Activated naive CD8-positive, alpha-beta T cell treated with anti-CD3 and anti-CD28 coated beads, Interleukin-2, amount 10 ng/mL, durations not matched to agents 7 days and 5 days (primary cell): ENCODE measurements around the gene GNLY. TPM values are rescaled to one million over a fixed set of nuclear protein-coding genes. Genes with fewer than 3 reads are reported as not detected.

ENCODE experiments used
- ATAC-seq: fragments of 150-1000 bp; cut with Tn5 transposase; one replicate; pipeline ENCODE4 v1.10.0; 2021; ENCODE audit warnings: low read depth, moderate library complexity
- POLR2A ChIA-PET: fragments of 350-600 bp; sonication (Branson Sonifier 250); formaldehyde crosslinking; loops from one replicate; lab custom pipeline; 2021; ENCODE audit warnings: antibody characterized with exemption; lab: Charles Lee
- DNase-seq: peaks from one replicate; pipeline ENCODE4 v3.0.0; 2021
- H3K27ac Mint-ChIP-seq: one replicate; pipeline ENCODE4 v1.8.0; 2022; ENCODE audit warnings: mild to moderate bottlenecking, mixed read lengths
- H3K27me3 Mint-ChIP-seq: one replicate; pipeline ENCODE4 v1.8.0; 2022; ENCODE audit warnings: mild to moderate bottlenecking, moderate library complexity, mixed read lengths
- H3K36me3 Mint-ChIP-seq: one replicate; pipeline ENCODE4 v1.8.0; 2021; ENCODE audit warnings: mild to moderate bottlenecking, mixed read lengths
- H3K4me1 Mint-ChIP-seq: one replicate; pipeline ENCODE4 v1.8.0; 2021; ENCODE audit warnings: mixed read lengths
- H3K4me3 Mint-ChIP-seq: one replicate; pipeline ENCODE4 v1.8.0; 2022; ENCODE audit warnings: mild to moderate bottlenecking, moderate library complexity, mixed read lengths
- H3K9me3 Mint-ChIP-seq: one replicate; pipeline ENCODE4 v1.8.0; 2021; ENCODE audit warnings: mixed read lengths
- total RNA-seq, 2 experiments: library from RNA; stranded (reverse); gene quantifications; one replicate each; pipeline ENCODE4 v1.2.3, GENCODE V29; 2021

The GNLY gene
- total RNA-seq, 2 experiments from 2014 or later, result 22.0 to 27.5 TPM

- Mint-ChIP-seq H3K4me3 (peak overlapping the region; percentile 66), H3K4me1 (peaks cover 19% of the 10 kb centered on the region), H3K36me3 (no peaks in the 10 kb centered on the region), H3K9me3 (no peaks in the 10 kb centered on the region), H3K27ac (peak overlapping the region; percentile 73), H3K27me3 (peaks cover 17% of the 10 kb centered on the region)
- no peak for ATAC-seq
- no peak for DNase-seq
- POLR2A ChIA-PET, result interaction anchor here (0.6 to 3.9 kb wide), 4 partner anchors 16 to 74 kb away, joined by 3 to 15 read pairs (median 6); no protein-coding TSS in a partner anchor
Observed at GRCh38 chr2:85681372-85681763, 12.8 kb upstream of the GNLY start.

- Mint-ChIP-seq H3K4me1 (peaks cover 19% of the 10 kb centered on the region), H3K4me3 (peak overlapping the region; percentile 66), H3K36me3 (no peaks in the 10 kb centered on the region), H3K27me3 (peaks cover 21% of the 10 kb centered on the region), H3K9me3 (no peaks in the 10 kb centered on the region), H3K27ac (peak overlapping the region; percentile 73)
- POLR2A ChIA-PET, result interaction anchor here (0.6 to 3.9 kb wide), 4 partner anchors 16 to 74 kb away, joined by 3 to 15 read pairs (median 6); no protein-coding TSS in a partner anchor
- DNase-seq (no peak), ATAC-seq (no peak)
Observed at GRCh38 chr2:85681776-85682175, 12.4 kb upstream of the GNLY start.

- H3K4me3 Mint-ChIP-seq, result no peak overlapping the region
- POLR2A ChIA-PET, result interaction anchor here (3.9 kb wide), 1 partner anchor 22 kb away, joined by 15 read pairs; no protein-coding TSS in a partner anchor
- no peak for ATAC-seq
Observed at GRCh38 chr2:85682378-85682777, 11.8 kb upstream of the GNLY start.

GRCh38 chr2:85684380-85684779, 9.8 kb upstream of the GNLY start:
- H3K36me3 Mint-ChIP-seq, result no peaks in the 10 kb centered on the region
- POLR2A ChIA-PET, result no interaction called here

More at GRCh38 chr2:85682378-85682777, 11.8 kb upstream of the GNLY start:
- H3K27me3 Mint-ChIP-seq, result peaks cover 22% of the 10 kb centered on the region
- no peak overlapping the region for H3K27ac Mint-ChIP-seq
- H3K4me1 Mint-ChIP-seq, result peaks cover 19% of the 10 kb centered on the region
- no peaks in the 10 kb centered on the region for H3K9me3 Mint-ChIP-seq
- no peaks in the 10 kb centered on the region for H3K36me3 Mint-ChIP-seq
- DNase-seq, result no peak

GRCh38 chr2:85684806-85685205, 9.4 kb upstream of the GNLY start:
- Mint-ChIP-seq H3K27me3 (peaks cover 24% of the 10 kb centered on the region), H3K36me3 (no peaks in the 10 kb centered on the region), H3K27ac (no peak overlapping the region), H3K4me1 (peaks cover 16% of the 10 kb centered on the region), H3K4me3 (no peak overlapping the region), H3K9me3 (no peaks in the 10 kb centered on the region)
- POLR2A ChIA-PET, result no interaction called here
- ATAC-seq (no peak), DNase-seq (no peak)

More at GRCh38 chr2:85684380-85684779, 9.8 kb upstream of the GNLY start:
- Mint-ChIP-seq H3K9me3 (no peaks in the 10 kb centered on the region), H3K27me3 (peaks cover 24% of the 10 kb centered on the region), H3K27ac (no peak overlapping the region), H3K4me1 (peaks cover 16% of the 10 kb centered on the region), H3K4me3 (no peak overlapping the region)
- ATAC-seq, result no peak
- no peak for DNase-seq

GRCh38 chr2:85690932-85691331, 3.2 kb upstream of the GNLY start:
- Mint-ChIP-seq H3K27me3 (peaks cover 19% of the 10 kb centered on the region), H3K4me1 (peaks cover 11% of the 10 kb centered on the region), H3K4me3 (no peak overlapping the region), H3K36me3 (no peaks in the 10 kb centered on the region), H3K27ac (no peak overlapping the region), H3K9me3 (no peaks in the 10 kb centered on the region)
- ATAC-seq (no peak), DNase-seq (no peak)
- POLR2A ChIA-PET, result no interaction called here

GRCh38 chr2:85692039-85692645, 2.0 kb upstream of the GNLY start:
- no peaks in the 10 kb centered on the region for H3K9me3 Mint-ChIP-seq
- H3K27me3 Mint-ChIP-seq, result peaks cover 7% of the 10 kb centered on the region
- no peaks in the 10 kb centered on the region for H3K36me3 Mint-ChIP-seq
- H3K4me3 Mint-ChIP-seq, result no peak overlapping the region
- ATAC-seq (peak; percentile 25), DNase-seq (no peak)
- H3K4me1 Mint-ChIP-seq, result peaks cover 11% of the 10 kb centered on the region
- POLR2A ChIA-PET, result interaction anchor here (0.6 to 0.7 kb wide), 2 partner anchors 103 to 1115 kb away, joined by 3 read pairs; no protein-coding TSS in a partner anchor
- peak overlapping the region; percentile 20 for H3K27ac Mint-ChIP-seq

DNA sequence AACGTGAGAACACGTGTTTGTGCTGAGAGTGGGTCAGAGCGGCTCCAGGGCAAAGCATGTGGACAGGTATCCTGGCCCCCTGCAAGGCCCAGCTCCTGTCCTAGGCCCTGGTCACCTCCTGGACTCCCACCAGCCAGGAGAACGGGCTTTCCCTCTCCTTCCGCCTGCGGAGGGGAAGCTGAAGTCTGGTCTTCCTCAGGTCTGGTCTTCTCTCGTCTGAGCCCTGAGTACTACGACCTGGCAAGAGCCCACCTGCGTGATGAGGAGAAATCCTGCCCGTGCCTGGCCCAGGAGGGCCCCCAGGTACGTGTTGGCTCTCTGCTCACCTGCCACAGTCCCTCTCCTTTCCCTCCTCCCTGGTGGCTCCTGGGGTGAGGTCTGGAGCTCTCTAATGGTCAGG, 963 bp downstream of the GNLY start:
- H3K27ac Mint-ChIP-seq, result no peak overlapping the region
- no peak for DNase-seq
- H3K27me3 Mint-ChIP-seq, result no peaks in the 10 kb centered on the region
- ATAC-seq, result no peak
- no peaks in the 10 kb centered on the region for H3K36me3 Mint-ChIP-seq
- POLR2A ChIA-PET, result no interaction called here
- H3K4me3 Mint-ChIP-seq, result no peak overlapping the region
- no peaks in the 10 kb centered on the region for H3K9me3 Mint-ChIP-seq
- peaks cover 20% of the 10 kb centered on the region for H3K4me1 Mint-ChIP-seq

DNA sequence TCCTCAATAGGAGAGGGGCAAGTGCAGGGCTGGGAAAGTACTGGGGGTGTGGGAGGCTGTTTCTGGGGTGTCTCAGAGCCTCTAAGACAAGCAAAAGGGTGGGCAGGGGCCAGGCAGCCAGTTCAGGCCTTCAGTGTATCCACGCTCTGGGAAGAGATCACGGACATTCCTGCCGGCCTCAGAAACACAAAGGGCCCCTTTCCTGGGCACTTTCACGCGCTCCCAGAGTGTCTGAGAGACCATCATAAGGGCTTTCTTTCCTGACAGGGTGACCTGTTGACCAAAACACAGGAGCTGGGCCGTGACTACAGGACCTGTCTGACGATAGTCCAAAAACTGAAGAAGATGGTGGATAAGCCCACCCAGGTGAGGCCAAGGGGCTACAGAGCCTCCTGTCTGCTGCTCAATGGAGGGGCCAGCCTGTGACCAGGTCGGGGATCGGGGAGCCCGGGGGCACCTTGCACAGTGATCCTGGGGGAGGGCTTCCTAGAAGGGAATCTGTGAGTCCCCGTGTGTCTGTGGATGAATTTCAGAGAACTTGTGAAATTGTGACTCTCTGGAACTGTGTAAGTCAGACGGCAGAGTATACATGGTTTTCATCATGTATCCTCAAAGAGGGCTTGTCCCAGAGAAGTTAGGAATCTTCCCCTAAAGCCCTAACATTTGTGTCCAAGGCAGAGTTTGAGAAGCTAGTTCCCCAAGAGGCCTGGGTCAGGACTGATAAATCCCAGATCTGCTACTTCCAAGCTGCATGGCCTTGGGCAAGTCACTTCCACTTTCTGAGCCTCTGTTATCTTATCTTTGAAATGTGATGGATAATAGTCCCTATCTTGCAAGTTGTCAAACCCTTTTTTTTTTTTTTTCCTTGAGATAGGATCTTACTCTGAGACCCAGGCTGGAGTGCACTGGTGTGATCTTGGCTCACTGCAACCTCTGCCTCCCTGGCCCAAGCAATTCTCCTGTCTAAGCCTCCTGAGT, 1.8 kb downstream of the GNLY start:
- POLR2A ChIA-PET, result interaction anchor here (0.7 to 2.3 kb wide), 3 partner anchors 15 to 83 kb away, joined by 3 to 8 read pairs (median 6); no protein-coding TSS in a partner anchor
- Mint-ChIP-seq H3K27ac (no peak overlapping the region), H3K4me3 (no peak overlapping the region), H3K9me3 (no peaks in the 10 kb centered on the region), H3K36me3 (no peaks in the 10 kb centered on the region), H3K4me1 (peaks cover 18% of the 10 kb centered on the region), H3K27me3 (no peaks in the 10 kb centered on the region)
- DNase-seq (no peak), ATAC-seq (no peak)

- POLR2A ChIA-PET, result interaction anchor here (0.7 to 2.3 kb wide), 3 partner anchors 16 to 82 kb away, joined by 3 to 8 read pairs (median 6); no protein-coding TSS in a partner anchor
Observed at GRCh38 chr2:85697096-85697495, 2.9 kb downstream of the GNLY start.

DNA sequence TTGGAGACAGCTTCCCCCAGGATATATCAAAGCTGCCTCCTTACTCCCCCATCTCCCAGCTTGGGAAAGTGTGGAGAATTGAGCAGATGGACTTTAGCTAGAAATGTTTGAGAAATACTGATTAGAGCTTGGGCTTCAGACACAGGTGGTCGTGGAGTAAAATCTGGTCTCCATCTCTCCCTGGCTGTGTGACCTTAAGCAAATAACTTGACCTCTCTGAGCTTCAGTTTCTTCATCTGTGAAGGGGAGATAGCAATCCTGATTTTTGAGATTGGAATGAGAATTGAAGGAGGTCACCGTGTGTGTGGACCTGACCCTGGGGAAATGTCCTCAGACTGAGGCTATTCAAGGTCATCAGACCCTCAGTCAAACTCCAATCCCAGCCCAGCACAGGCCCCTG, 3.6 kb downstream of the GNLY start:
- Mint-ChIP-seq H3K9me3 (no peaks in the 10 kb centered on the region), H3K27ac (peak overlapping the region; percentile 11), H3K27me3 (peaks cover 2% of the 10 kb centered on the region), H3K4me1 (peaks cover 18% of the 10 kb centered on the region), H3K36me3 (no peaks in the 10 kb centered on the region), H3K4me3 (no peak overlapping the region)
- POLR2A ChIA-PET, result interaction anchor here (2.3 kb wide), 1 partner anchor 16 kb away, joined by 8 read pairs; no protein-coding TSS in a partner anchor
- ATAC-seq, result no peak
- DNase-seq, result no peak

More at GRCh38 chr2:85697096-85697495, 2.9 kb downstream of the GNLY start:
- Mint-ChIP-seq H3K4me1 (peaks cover 18% of the 10 kb centered on the region), H3K4me3 (no peak overlapping the region), H3K27me3 (no peaks in the 10 kb centered on the region), H3K36me3 (no peaks in the 10 kb centered on the region), H3K27ac (peak overlapping the region; percentile 11), H3K9me3 (no peaks in the 10 kb centered on the region)
- ATAC-seq (no peak), DNase-seq (no peak)

DNA sequence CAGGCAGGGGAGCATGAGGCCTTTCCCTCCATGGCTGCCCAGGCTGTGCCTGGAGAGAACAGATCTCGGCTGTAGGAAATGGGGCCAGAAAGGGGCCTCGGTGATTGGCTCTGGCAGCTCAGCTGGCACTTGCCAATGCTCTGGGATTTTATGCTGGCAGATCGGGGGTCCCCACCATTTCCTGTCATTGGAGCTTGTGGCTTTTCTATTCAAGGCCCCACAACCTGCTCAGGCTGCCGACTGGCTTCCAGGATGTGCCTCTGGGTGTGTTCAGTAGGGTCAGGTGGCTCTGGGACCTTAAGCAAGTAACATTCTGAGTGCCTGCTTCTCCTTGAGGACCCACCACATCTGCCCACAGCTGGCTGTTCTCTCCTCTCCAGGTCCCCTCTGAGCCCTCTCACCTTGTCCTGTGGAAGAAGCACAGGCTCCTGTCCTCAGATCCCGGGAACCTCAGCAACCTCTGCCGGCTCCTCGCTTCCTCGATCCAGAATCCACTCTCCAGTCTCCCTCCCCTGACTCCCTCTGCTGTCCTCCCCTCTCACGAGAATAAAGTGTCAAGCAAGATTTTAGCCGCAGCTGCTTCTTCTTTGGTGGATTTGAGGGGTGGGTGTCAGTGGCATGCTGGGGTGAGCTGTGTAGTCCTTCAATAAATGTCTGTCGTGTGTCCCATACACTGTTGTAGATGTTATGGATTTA, 4.2 kb downstream of the GNLY start:
- Mint-ChIP-seq H3K36me3 (no peaks in the 10 kb centered on the region), H3K27me3 (peaks cover 6% of the 10 kb centered on the region), H3K9me3 (no peaks in the 10 kb centered on the region), H3K27ac (peak overlapping the region; percentile 50), H3K4me1 (peaks cover 20% of the 10 kb centered on the region), H3K4me3 (no peak overlapping the region)
- ATAC-seq (peak; percentile 77), DNase-seq (no peak)
- POLR2A ChIA-PET, result interaction anchor here (0.7 to 2.3 kb wide), 2 partner anchors 17 to 398 kb away, joined by 3 to 8 read pairs; no protein-coding TSS in a partner anchor
